Stimulated activated CD4-positive, alpha-beta T cell treated with anti-CD3 and anti-CD28 coated beads, TNF-alpha, amount 100 ng/mL, for 4 hours (primary cell): ENCODE measurements around the gene DNAJA4.
"Not testable (repeated sequence)": the region's sequence is repeated elsewhere in the genome, so short reads cannot be mapped to it uniquely, and the experiment has no call there.

Experiments used
- DNase-seq, 3 experiments: peaks; one replicate each; pipeline ENCODE4 v3.0.0-alpha.2; 2020; ENCODE audit warnings: low read depth in 3 of 3

The DNAJA4 gene

DNA sequence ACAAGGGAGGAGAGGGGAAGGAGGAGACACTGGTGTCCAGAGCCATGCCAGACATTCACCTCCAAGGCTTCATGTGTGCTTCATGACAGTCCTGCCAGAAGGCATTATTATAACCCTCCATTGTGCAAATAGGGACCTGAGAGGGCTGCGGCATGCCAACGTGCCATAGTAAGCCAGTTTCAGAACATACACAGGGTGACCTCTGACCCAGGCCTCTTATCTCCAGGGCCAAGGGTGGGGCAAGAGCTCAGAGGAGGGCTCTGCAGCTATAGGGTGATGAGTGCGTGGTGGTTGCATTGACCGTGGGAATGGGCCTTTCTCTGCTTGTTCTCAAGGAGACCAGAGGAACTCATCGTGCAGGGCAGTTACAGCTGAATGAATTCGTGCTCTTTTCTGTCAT lies 20.3 kb upstream of the DNAJA4 start:
- DNase-seq, result no peak

DNA sequence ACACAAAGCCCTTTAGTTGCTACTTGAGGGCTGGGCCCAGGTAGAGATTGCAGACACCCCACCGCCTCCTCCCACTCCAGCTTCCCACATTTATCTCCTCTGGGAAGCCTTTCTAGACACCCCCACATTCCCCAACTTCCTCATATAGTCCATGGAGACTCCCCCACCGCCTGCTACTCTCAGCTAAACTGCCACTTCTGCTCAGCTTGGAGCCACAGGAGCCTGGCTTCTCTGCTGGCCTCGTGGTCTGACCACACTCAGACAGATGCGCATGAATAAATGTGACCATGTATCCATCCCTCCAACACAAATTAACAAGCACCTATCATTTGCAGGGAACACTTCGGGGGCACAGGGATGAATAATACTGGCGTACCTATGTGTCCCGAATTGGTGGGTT lies 19.5 kb upstream of the DNAJA4 start:
- no peak for DNase-seq

DNA sequence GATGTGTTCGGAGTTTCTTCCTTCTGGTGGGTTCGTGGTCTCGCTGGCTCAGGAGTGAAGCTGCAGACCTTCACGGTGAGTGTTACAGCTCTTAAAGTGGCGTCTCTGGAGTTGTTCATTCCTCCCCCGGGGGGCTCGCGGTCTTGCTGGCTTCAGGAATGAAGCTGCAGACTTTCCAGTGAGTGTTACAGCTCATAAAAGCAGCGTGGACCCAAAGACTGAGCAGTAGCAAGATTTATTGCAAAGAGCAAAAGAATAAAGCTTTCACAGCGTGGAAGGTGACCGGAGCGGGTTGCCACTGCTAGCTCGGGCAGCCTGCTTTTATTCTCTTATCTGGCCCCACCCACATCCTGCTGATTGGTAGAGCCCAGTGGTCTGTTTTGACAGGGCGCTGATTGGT lies 19.0 kb upstream of the DNAJA4 start:
- not testable (repeated sequence) for DNase-seq

DNA sequence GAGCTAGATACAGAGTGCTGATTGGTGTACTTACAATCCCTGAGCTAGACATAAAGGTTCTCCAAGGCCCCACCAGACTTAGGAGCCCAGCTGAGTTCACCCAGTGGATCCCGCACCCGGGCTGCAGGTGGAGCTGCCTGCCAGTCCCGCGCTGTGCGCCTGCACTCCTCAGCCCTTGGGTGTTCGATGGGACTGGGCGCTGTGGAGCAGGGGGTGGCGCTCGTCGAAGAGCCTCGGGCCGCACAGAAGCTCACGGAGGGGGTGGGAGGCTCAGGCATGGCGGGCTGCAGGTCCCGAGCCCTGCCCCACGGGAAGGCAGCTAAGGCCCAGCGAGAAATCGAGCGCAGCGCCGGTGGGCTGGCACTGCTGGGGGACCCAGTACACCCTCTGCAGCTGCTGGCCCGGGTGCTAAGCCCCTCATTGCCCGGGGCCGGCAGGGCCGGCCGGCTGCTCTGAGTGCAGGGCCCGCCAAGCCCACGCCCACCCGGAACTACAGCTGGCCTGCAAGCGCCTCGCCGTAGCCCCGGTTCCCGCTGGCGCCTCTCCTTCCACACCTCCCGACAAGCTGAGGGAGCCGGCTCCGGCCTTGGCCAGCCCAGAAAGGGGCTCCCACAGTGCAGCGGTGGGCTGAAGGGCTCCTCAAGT lies 18.3 kb upstream of the DNAJA4 start:
- DNase-seq, result not testable (repeated sequence)

DNA sequence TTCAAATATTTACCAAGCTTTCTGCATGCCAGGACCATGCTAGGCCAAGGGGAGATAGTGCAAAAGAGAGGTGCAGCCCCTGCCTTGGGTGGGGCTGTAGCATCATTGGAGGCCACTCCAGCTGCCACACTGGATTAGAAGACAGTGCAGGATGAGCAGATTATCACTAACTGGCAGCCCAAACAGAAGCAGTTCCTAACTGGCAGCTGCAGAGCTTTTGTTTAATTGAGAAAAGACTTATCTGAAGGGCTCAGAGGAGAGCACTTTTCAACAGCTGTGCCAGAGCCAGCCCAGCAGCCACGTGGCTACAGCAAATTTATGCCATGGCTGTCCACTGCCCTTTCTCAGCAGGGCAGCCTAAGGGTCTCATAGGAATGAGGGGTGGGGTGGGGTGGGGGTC lies 16.5 kb upstream of the DNAJA4 start:
- DNase-seq, result no peak

DNA sequence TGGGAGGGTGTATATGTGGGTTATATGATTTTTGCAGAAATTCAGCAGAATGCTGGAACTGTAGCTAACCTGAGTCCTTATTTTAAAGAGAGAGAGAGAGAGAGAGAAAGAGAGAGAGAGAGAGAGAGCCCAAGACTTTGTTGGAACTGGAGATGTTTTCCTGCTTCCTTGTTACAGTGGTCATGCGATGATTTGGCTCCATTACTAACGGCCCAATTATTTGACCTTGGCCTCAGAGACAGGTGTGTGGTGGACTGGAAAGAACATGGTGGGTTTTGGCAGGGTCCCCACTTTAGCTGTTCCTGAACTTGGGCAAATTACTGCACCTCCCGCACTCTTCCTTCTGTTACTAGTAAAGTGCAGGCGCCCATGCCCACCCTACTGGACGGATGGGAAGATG lies 15.2 kb upstream of the DNAJA4 start:
- no peak for DNase-seq

DNA sequence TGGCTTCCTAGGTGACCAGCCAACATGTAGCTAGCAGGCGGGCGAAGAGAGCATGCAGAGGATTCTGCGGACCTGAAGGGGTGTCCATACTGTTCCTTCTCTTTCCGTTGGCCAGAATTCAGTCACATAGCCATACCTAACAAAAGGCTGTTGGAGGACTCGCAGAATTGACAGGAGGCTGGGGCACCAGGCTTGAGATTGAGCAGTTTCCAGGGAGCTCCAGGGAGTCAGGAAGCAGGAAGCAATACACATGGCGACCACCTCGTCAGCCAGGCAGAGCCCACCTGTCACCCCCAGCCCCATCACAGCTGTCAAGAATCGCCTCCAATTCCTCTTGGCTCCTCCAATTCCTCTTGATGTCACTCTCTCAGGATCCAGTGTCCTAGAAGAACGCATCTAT lies 13.2 kb upstream of the DNAJA4 start:
- DNase-seq, result no peak

DNA sequence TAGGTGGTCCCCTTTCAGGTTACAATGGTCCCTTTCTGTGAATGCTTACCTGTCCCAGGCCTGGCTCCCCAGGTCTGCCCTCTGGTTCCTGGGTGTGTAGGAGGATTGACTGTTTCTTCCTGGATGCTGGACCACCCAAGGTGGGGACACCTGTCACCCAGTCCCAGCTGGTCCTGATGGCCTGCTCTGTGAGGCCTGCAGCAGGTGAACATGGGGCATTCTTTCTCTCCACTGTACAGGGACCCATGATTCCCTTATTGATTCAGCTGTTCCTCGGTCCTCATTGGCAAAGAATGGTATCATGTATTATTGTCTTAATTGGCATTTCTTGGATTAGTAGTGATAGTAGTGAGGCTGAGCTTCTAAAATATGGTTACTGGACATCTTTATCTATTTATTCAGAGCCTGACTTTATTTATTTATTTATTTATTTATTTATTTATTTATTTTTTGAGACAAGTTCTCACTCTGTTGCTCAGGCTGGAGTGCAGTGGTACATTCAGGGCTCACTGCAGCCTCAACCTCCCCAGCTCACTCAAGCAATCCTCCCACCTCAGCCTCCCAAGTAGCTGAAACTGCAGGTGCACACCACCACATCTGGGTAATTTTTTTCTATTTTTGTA lies 8.8 kb upstream of the DNAJA4 start:
- no peak for DNase-seq

DNA sequence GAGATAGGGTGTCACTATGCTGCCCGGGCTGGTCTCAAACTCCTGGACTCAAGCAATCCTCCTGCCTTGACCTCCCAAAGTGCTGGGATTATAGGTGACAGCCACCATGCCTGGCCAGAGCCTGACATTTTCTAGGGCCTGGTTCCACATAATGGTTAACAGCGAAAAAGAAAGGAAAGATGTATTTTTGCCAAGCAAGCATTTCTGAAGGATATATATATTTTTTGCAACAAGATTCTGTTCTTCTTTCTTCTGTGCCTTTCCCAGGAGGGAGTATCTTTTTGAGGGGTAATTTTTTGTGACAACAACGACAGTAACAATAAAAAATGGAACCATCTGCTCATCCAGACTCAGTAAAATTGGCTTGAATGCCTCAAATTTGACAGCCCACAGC lies 8.3 kb upstream of the DNAJA4 start:
- no peak for DNase-seq

DNA sequence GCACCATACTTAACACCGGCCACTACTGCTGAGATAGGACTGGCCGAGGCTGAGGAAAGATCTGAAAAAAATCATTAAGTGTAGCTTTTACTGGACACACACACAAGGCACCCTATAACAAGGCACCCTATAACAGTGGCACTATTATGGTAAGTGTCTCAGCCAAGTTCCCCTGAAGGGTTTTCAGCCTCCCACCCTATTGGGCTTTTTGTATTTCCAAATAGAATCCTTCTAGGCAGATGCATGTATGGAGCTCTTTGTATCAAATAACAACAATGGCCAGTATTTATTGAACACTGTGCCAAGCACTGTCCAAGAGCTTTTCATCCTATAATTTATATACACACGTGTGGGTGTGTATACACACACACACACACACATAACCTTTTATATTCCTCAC lies 6.7 kb upstream of the DNAJA4 start:
- DNase-seq, result no peak

DNA sequence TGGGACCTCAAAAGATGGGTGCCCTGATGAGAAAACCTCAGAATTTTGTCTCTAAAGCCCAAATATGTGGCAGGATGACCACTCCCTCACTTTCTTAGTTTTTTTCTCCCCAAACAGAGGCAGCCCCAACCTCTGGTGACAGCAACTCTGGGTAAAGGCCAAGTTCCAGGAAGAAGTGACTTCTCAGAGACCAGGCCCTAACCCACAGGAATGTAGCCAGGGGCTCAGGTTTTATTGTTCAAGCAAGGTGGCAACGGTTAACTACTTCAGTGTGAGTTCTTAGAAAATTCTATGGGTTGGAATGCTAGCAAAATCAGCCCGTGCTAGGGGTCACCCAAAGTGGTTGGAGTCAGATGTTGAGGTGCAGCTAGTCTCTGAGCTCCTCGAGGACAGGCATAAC lies 5.1 kb upstream of the DNAJA4 start:
- DNase-seq, result no peak

DNA sequence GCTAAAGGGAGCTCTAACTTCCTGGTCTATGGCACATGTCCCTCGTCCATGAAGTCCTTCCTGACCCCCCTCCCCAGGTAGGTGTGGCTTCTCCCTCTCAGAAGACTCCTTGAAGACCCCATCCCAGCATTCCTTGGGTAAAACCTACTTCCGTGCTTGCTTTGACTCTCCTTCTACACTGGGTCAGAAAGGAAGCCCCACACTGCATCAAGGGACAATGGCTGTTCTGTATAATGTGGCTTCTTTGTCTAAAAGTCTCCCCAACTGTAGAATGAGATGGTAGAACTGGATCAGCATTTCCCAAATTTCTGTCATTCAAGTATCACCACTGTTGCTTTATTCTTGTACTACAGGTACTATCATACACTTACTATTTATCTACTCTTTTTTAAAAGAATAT lies 3.9 kb upstream of the DNAJA4 start:
- DNase-seq, result no peak

DNA sequence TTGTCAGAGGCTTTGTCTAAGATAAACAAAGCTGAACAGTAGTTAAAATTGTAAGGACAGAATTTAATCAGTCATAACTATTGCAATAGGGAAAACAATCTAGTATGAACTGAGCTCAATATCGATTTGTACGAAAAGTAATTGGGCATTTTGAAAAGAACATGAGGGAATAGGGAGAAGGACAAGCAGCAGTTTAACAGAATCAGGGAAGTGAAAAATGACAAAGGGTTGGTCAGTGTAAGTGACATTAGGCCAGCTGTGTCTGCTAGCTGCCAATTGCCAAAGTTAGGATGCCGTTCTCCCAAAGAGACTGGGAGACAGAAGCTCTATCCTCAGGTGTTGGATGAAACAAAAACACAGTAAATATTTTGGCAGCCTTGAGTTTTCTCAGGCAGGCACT lies 3.3 kb upstream of the DNAJA4 start:
- no peak for DNase-seq

DNA sequence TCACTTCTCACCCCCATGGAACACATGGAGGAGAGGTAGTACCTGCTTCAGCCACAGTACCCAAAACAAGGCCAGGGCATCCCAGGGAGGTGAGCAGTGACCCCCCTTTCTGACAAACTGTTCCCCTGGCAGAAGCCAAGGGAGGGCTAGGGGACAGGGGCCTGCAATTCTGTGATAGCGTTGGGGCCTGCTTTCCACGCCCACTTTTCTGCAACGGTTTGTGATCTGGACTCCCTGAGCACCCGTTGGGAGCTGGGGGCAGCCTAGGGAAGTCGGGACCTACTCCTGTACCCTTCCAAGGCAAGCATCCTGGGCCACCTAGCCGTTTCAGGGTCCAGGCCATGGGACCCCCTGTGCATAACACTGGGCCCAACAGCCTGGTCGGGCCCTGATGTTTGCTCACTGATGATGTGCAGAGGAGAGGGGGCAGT lies 996 bp upstream of the DNAJA4 start:
- no peak for DNase-seq

DNA sequence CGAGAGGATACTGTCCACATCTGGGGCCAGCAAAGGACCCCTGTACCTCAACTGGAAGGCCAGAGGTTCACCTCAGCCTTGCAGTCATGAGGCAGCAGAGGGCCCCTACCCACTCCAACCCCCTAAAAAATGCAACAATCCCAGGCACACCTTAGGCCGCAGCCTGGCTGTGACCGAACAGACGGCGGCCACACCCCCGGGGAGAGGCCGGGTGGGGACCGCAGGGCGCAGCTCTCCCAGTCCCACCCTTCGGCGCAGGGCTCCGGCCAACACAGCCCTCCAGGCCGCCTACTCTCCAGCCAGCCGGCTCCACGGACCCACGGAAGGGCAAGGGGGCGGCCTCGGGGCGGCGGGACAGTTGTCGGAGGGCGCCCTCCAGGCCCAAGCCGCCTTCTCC lies 457 bp upstream of the DNAJA4 start:
- no peak for DNase-seq

DNA sequence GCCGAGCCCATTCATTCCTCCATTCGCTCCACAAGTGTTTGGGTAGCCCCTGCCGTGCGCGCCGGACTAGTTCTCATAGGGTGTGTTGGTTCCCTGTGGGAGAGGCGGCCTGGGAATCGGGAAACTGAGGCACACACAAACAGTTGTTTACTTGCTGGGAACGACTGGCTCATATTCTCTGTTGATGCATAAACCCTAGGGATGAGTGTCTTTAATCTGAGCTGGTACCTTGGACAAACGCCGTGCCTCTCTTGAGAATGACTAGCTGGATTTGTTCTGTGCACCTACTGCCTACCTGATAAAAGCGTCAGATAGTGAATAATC lies 737 bp downstream of the DNAJA4 start:
- no peak for DNase-seq

DNA sequence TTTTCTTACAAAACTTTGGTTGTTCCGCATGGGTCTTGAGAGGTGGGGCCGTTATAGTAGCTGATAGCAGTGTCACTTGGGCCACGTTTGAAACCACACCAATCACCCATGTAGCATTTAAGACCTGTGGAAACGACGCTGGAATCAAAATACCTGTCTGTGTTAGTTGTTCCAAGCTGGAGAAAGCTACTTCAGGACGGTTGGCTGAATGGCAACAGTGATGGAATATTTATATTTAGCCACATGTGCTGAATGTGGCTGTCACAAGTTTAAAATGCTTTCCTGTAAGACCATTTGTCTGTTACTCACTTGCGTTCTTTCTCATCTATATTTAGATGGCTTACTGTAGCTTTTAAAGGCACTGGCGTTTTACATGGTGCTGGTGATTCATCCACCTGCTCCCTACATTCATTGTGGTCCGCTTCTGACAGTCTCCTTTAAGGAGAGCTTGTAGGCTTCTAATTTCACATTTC lies 1.4 kb downstream of the DNAJA4 start:
- DNase-seq, result no peak

DNA sequence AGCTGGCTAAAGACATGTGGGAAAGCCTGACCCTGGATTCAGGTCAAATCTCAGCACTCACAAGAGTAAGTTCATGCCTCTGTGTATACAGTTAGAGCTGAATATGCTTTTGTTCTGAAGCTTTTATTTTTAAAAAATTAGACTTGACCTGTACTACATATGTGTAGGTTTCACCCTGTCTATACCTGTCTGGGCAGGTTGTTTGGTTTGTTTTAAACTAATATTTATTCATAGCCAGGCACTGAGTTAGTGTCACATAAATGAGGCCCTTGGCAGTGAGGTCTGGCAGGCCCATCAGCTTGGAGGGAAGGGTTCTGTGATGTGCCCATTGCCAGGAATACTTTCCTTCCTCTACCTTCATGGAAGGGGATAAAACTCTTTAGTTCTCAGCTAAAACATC lies 1.9 kb downstream of the DNAJA4 start:
- no peak for DNase-seq

DNA sequence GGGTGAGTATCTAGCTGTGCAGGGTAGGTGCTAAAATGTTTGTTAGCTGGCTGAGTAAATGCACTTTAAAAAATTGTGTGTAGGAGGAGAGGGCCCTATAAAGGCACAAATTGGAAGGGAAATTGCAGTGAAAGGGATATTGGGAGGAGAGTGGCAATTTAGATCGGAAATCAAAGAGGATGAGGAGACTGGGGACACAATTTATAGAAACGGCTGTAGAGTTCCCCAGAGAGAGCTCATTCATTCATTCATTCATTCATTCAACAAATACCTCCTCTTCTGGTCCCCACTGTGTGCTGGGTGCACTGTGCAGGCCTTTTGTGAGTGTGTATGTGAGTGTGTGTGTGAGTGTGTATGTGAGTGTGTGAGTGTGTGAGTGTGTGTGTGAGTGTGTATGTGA lies 2.4 kb downstream of the DNAJA4 start:
- DNase-seq, result no peak

DNA sequence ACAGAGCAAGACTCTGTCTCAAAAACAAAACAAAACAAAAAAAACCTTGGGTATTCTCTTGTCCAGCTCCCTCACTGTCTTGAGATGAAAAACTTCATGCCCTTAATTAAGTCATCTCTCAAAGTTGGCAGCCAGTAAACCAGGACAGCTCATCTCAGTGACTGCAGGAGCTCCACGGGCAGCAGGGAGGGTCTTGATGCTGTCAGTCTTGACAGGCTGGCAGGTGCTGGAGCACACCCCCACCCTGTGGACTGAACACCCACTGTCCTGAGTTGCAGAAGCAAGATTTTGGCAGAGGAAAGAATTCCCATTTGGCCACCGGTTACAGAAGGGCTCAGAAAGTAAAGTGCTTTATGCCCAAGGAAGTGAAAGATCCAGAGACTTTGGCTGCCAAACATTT lies 8.0 kb downstream of the DNAJA4 start:
- DNase-seq, result no peak

DNA sequence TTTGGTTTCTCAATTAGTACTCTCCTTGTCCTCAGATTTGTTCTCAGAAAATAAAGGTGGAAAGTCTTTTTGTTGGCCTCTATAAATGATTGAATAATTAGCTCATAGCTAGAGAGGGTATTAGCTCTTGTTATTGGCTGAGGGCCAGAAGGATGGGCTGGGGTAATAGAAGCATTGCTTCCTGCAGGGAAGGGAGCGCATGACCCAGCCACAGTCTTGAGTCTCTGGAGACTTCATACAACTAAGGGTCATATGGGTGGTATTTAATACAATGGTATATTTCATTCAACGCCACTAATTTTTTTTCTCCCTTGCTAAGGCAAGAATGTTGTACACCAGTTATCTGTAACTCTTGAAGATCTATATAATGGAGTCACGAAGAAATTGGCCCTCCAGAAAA lies 8.4 kb downstream of the DNAJA4 start:
- no peak for DNase-seq

DNA sequence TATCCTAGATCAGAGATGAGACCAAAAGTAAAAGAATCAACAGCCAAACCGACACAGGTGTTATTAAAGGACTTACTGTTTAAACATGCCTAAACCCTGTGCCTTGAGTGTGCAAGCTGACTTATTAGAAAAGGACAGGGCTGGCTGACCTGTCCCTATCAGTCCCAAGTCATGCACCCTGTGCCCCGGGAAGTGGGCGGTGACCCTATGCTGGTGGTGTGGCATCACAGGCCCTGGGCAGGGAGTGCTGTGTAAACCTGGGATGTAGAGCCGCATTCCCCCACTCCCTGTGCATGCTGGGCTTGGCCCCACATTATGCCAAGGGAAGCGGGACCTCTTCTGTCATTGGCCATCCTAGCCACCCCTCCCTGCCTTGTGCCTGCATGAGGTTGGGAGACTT lies 10.6 kb downstream of the DNAJA4 start:
- no peak for DNase-seq

DNA sequence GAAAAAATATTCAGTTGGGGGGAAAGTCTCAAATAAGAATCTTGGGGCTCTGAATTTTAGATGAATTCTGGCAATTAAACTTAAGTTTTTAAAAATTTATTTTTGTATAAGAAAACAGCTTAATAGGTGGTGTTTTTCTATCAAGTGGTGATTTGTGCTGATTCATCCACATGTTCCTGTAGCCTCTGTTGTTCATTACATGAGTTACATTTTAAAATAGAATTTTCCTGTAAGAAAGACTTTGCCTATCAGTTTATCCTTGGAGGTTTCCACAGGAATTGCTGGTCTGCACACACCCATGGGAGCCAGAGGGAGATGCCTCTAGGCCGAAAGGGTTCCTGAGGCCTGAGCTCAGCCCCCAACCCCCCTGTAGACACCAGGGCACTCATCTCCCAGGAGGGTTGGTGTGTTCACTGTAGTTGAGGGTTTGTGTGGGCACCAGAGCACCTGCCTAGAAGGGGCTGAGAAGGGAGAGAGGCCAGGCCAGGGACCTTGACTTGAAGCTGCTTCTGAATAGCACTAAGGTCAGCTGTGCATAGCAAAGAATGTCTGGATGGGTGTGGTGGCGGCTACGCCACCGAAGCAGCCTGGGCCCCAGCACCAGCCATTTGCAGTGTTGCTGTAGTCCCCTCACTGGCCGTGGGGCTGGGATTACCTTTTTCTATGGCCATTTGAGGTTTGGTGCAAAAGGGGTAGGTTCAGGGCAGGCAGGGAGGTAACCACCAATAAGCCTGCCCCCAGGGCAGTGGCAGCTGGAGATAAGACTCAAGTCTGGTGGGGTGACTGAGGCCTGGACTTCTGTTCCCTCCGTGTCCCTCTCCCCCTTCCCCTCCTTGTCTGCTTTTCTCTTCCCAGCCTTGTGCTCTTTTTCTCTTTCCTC lies 11.9 kb downstream of the DNAJA4 start:
- no peak for DNase-seq
